ENCODE results near the gene TRIM15. TPM values are rescaled to one million over a fixed set of nuclear protein-coding genes. Genes with fewer than 3 reads are reported as not detected.
"Not testable (repeated sequence)": the region's sequence is repeated elsewhere in the genome, so short reads cannot be mapped to it uniquely, and the experiment has no call there.

The TRIM15 gene
- total RNA-seq, 1 experiment from 2014 or later = not detected

- in situ Hi-C loops (cut with HindIII; ENCODE audit: low pct_unique_long_range_greater_than_20kb, low sequenced_read_pairs) = no loop called here
- no peak for DNase-seq (ENCODE audit: low read depth)
These were observed 4.8 kb upstream of the TRIM15 start for GRCh38 chr6:30158475-30159040.

GRCh38 chr6:30160008-30160784 is 3.1 kb upstream of the TRIM15 start:
- in situ Hi-C loops (cut with HindIII; ENCODE audit: low pct_unique_long_range_greater_than_20kb, low sequenced_read_pairs) = no loop called here
- no peak for DNase-seq (ENCODE audit: low read depth)

GRCh38 chr6:30160785-30161531 is 2.4 kb upstream of the TRIM15 start, which contains the start of gene TRIM10:
Gene TRIM10, minus strand, starts transcription at chr6:30161211. Its CDS starts 353 bp downstream, at chr6:30160858.
- in situ Hi-C loops (cut with HindIII; ENCODE audit: low pct_unique_long_range_greater_than_20kb, low sequenced_read_pairs) = no loop called here
- no peak for DNase-seq (ENCODE audit: low read depth)

- in situ Hi-C loops (cut with HindIII; ENCODE audit: low pct_unique_long_range_greater_than_20kb, low sequenced_read_pairs) = no loop called here
- no peak for DNase-seq (ENCODE audit: low read depth)
These were observed 869 bp upstream of the TRIM15 start for GRCh38 chr6:30162265-30163089.

GRCh38 chr6:30163918-30164654 is 740 bp downstream of the TRIM15 start:
- in situ Hi-C loops (cut with HindIII; ENCODE audit: low pct_unique_long_range_greater_than_20kb, low sequenced_read_pairs) = no loop called here
- no peak for DNase-seq (ENCODE audit: low read depth)

GRCh38 chr6:30164714-30165113 is 1.4 kb downstream of the TRIM15 start:
- in situ Hi-C loops (cut with HindIII; ENCODE audit: low pct_unique_long_range_greater_than_20kb, low sequenced_read_pairs) = no loop called here
- DNase-seq (ENCODE audit: low read depth) = no peak

- DNase-seq (ENCODE audit: low read depth); in situ Hi-C loops (cut with HindIII; ENCODE audit: low pct_unique_long_range_greater_than_20kb, low sequenced_read_pairs): not testable (repeated sequence)
These were observed 1.9 kb downstream of the TRIM15 start for GRCh38 chr6:30165238-30165637.

GRCh38 chr6:30167101-30167500 is 3.8 kb downstream of the TRIM15 start:
- DNase-seq (ENCODE audit: low read depth) = no peak
- in situ Hi-C loops (cut with HindIII; ENCODE audit: low pct_unique_long_range_greater_than_20kb, low sequenced_read_pairs) = no loop called here

GRCh38 chr6:30168741-30169140 is 5.4 kb downstream of the TRIM15 start:
- in situ Hi-C loops (cut with HindIII; ENCODE audit: low pct_unique_long_range_greater_than_20kb, low sequenced_read_pairs) = no loop called here
- DNase-seq (ENCODE audit: low read depth) = no peak

- in situ Hi-C loops (cut with HindIII; ENCODE audit: low pct_unique_long_range_greater_than_20kb, low sequenced_read_pairs) = no loop called here
- DNase-seq (ENCODE audit: low read depth) = peak; percentile 60
These were observed 6.6 kb downstream of the TRIM15 start for GRCh38 chr6:30169658-30170614.

GRCh38 chr6:30171677-30172471 is 8.5 kb downstream of the TRIM15 start:
- in situ Hi-C loops (cut with HindIII; ENCODE audit: low pct_unique_long_range_greater_than_20kb, low sequenced_read_pairs) = no loop called here
- no peak for DNase-seq (ENCODE audit: low read depth)

- in situ Hi-C loops (cut with HindIII; ENCODE audit: low pct_unique_long_range_greater_than_20kb, low sequenced_read_pairs) = no loop called here
- DNase-seq (ENCODE audit: low read depth) = no peak
These were observed 9.3 kb downstream of the TRIM15 start for GRCh38 chr6:30172681-30173080.

- in situ Hi-C loops (cut with HindIII; ENCODE audit: low pct_unique_long_range_greater_than_20kb, low sequenced_read_pairs) = no loop called here
- no peak for DNase-seq (ENCODE audit: low read depth)
These were observed 12.4 kb downstream of the TRIM15 start for GRCh38 chr6:30175765-30176164.

GRCh38 chr6:30178837-30179236 is 15.5 kb downstream of the TRIM15 start:
- no peak for DNase-seq (ENCODE audit: low read depth)
- in situ Hi-C loops (cut with HindIII; ENCODE audit: low pct_unique_long_range_greater_than_20kb, low sequenced_read_pairs) = no loop called here

- no peak for DNase-seq (ENCODE audit: low read depth)
- in situ Hi-C loops (cut with HindIII; ENCODE audit: low pct_unique_long_range_greater_than_20kb, low sequenced_read_pairs) = no loop called here
These were observed 16.8 kb downstream of the TRIM15 start for GRCh38 chr6:30180145-30180544.

- DNase-seq (ENCODE audit: low read depth) = no peak
- in situ Hi-C loops (cut with HindIII; ENCODE audit: low pct_unique_long_range_greater_than_20kb, low sequenced_read_pairs) = no loop called here
These were observed 21.2 kb downstream of the TRIM15 start for GRCh38 chr6:30184417-30185031.

Measured in Caki2 (cell line).